ENCODE results near the gene HSD11B1. TPM values are rescaled to one million over a fixed set of nuclear protein-coding genes. Genes with fewer than 3 reads are reported as not detected.

HSD11B1 gene
- total RNA-seq, 1 donor from 2014 or later, result not detected

DNA sequence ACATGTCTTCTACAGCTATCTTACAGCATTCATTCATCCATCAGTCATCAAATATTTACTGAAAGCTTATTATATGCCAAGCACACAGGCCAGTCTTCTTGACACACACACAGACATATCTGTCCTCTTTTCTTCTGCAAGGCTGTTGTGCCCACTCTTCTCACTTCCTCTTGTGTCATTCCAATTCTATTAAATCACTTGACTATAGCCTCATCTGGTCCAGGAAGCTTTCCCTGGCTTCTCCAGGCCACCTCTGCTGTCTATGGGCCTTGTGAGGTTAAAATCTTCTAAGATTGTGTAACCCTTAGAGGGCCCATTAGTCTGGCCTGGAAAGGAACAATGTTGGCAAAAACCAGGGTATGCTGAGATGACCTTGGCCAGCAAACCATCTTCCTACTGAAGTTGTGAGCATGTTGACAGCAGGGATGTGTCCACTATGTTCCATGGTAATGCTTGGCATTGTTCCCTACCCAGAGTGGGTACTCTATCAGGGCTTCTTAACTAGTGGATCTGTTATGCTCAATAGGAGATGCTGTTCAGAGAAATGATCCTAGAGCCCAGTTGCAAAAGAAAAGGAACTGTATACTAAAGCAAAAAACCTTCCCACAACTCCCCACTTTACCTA, 56.5 kb downstream of the HSD11B1 start:
- Mint-ChIP-seq H3K9me3 (no peaks in the 10 kb centered on the region), H3K4me3 (no peak overlapping the region), H3K4me1 (no peaks in the 10 kb centered on the region), H3K27me3 (ENCODE audit: low read depth) (peaks cover 20% of the 10 kb centered on the region), H3K27ac (no peak overlapping the region), H3K36me3 (no peaks in the 10 kb centered on the region)
- TF ChIP-seq, protein P1, sequence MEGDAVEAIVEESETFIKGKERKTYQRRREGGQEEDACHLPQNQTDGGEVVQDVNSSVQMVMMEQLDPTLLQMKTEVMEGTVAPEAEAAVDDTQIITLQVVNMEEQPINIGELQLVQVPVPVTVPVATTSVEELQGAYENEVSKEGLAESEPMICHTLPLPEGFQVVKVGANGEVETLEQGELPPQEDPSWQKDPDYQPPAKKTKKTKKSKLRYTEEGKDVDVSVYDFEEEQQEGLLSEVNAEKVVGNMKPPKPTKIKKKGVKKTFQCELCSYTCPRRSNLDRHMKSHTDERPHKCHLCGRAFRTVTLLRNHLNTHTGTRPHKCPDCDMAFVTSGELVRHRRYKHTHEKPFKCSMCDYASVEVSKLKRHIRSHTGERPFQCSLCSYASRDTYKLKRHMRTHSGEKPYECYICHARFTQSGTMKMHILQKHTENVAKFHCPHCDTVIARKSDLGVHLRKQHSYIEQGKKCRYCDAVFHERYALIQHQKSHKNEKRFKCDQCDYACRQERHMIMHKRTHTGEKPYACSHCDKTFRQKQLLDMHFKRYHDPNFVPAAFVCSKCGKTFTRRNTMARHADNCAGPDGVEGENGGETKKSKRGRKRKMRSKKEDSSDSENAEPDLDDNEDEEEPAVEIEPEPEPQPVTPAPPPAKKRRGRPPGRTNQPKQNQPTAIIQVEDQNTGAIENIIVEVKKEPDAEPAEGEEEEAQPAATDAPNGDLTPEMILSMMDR (IDR thresholded peaks at IDR 0.05; ENCODE audit: unreplicated experiment), result no peak
- no peak for DNase-seq (ENCODE audit: low spot score in 2 of 2, unreplicated experiment in 2 of 2)

DNA sequence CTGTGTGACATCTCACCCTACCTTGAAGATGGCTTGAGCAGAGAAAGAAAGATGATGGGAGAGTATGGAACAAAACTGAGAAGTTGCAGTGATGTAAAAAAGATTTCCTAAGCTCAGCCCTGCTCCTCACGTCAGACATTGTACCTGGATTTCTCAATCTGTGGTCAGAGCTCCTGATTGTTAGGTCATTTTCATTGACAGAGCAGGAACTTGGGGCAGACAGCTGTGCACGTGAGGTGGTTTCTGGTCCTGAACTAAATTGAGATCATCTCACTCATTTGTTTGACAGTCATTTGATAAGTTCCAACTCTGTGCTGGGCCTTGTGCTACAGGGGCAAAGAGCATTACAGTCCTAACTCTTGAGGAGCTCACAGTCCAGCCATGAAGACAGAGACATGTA, 61.4 kb downstream of the HSD11B1 start:
- H3K9me3 Mint-ChIP-seq, result no peaks in the 10 kb centered on the region
- H3K36me3 Mint-ChIP-seq, result no peaks in the 10 kb centered on the region
- DNase-seq (ENCODE audit: low spot score in 2 of 2, unreplicated experiment in 2 of 2), result no peak
- H3K4me3 Mint-ChIP-seq, result no peak overlapping the region
- TF ChIP-seq, protein P1 (IDR thresholded peaks at IDR 0.05; ENCODE audit: unreplicated experiment), result no peak
- H3K4me1 Mint-ChIP-seq, result no peaks in the 10 kb centered on the region
- no peak overlapping the region for H3K27ac Mint-ChIP-seq
- H3K27me3 Mint-ChIP-seq (ENCODE audit: low read depth), result peaks cover 9% of the 10 kb centered on the region

DNA sequence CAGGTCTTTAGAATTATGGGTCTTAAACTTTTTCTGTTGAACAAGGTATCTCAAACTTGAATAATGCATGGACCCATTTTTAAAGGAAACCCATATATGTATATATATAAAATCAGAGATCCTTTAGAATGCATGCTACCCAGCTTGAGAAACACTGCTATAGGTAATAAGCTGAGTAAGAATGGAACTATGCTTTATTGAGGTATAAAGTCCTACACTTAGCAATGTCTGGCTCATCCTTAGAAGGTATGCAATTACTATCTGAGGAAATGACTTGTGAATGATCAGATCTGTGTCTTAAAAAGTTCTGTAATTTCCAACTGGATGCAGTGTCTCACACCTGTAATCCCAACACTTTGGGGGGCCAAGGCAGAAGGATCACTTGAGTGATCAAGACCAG, 62.5 kb downstream of the HSD11B1 start:
- Mint-ChIP-seq H3K9me3 (no peaks in the 10 kb centered on the region), H3K4me3 (no peak overlapping the region), H3K36me3 (no peaks in the 10 kb centered on the region), H3K4me1 (no peaks in the 10 kb centered on the region), H3K27ac (no peak overlapping the region), H3K27me3 (ENCODE audit: low read depth) (peaks cover 6% of the 10 kb centered on the region)
- DNase-seq (ENCODE audit: low spot score in 2 of 2, unreplicated experiment in 2 of 2), result no peak
- TF ChIP-seq, protein P1 (IDR thresholded peaks at IDR 0.05; ENCODE audit: unreplicated experiment), result no peak

DNA sequence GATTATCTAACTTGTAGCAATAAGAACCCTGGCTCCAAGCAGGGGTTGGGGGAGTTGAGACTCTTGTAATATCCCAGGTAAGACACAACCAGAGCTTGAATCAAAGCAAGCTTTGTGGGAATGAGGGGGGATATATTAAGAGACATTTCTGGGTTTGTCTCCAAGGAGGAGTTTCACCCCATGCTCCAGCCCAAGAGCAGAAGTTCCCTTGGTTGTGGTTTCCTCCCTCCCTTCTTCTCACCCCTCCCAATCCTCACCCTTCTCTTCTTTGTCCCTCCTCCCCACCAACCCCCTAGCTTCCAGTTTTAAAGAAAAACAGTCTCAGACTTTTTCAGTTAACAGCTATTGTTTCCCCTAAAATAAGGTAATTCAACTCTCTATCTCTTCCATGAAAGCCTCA, 63.1 kb downstream of the HSD11B1 start:
- Mint-ChIP-seq H3K36me3 (no peaks in the 10 kb centered on the region), H3K4me1 (no peaks in the 10 kb centered on the region), H3K27me3 (ENCODE audit: low read depth) (peaks cover 2% of the 10 kb centered on the region), H3K27ac (no peak overlapping the region), H3K4me3 (no peak overlapping the region), H3K9me3 (no peaks in the 10 kb centered on the region)
- DNase-seq (ENCODE audit: low spot score in 2 of 2, unreplicated experiment in 2 of 2), result no peak
- TF ChIP-seq, protein P1 (IDR thresholded peaks at IDR 0.05; ENCODE audit: unreplicated experiment), result no peak

DNA sequence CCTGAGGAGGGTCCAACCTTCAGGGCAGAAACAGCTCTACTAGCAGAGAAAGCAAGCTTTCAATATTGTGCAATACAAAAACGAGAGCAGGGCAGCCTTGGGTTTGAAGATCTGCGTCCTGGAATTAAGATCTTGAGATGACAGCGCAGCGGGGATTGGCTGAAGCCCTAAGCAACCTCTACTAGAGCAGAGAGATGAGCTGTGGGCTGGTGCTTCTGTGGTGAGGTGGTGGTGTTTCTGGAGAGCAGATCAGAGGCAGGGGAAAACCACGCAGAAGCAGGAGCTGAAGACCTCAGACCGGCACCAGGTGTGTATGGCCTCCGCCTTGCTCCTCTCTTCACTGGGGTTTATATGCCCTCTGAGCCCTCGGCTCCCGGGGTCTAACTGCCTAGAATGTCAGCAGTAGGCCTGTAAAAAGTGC, 63.7 kb downstream of the HSD11B1 start:
- TF ChIP-seq, protein P1 (IDR thresholded peaks at IDR 0.05; ENCODE audit: unreplicated experiment), result no peak
- no peaks in the 10 kb centered on the region for H3K36me3 Mint-ChIP-seq
- H3K9me3 Mint-ChIP-seq, result no peaks in the 10 kb centered on the region
- DNase-seq (ENCODE audit: low spot score in 2 of 2, unreplicated experiment in 2 of 2), result no peak
- no peaks in the 10 kb centered on the region for H3K27me3 Mint-ChIP-seq (ENCODE audit: low read depth)
- H3K4me3 Mint-ChIP-seq, result no peak overlapping the region
- H3K27ac Mint-ChIP-seq, result no peak overlapping the region
- peaks cover 2% of the 10 kb centered on the region for H3K4me1 Mint-ChIP-seq
